Activated CD4-positive, alpha-beta T cell treated with anti-CD3 and anti-CD28 coated beads, Interleukin-2, Interleukin-4, amounts not matched to agents 100 ng/mL and 50 ng/mL, durations not matched to agents 16 hours and 8 hours (primary cell): ENCODE results near the gene NEMP1.
"Not testable (repeated sequence)": the region's sequence is repeated elsewhere in the genome, so short reads cannot be mapped to it uniquely, and the experiment has no call there.

Experiments used
- DNase-seq: peaks from one replicate; pipeline ENCODE4 v3.0.0-alpha.2; 2020; ENCODE audit warnings: low spot score

NEMP1 gene

DNA sequence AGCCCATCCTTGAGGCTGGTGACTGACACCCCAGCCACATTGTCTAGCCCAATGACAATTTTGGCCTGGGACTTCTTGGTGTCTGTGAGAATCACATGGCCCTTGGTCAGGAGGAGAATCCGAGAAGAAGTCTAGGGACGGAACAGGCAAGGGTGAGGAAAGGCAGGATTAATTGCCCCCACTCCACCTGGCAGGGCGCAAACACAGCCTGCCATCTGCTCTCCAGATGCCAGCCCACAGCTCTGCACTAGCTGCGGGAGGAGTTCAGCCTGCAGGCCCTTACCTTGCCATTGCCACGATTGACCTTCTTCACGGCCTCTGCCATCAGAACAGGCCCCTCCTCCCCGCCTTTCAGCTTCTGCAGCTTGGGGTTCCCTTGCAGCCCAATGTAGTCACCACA lies 49.1 kb downstream of the NEMP1 start:
- no peak for DNase-seq

- no peak for DNase-seq
These were observed 50.8 kb downstream of the NEMP1 start for GRCh38 chr12:57027805-57028153.

GRCh38 chr12:57027011-57027804 lies 51.4 kb downstream of the NEMP1 start:
- no peak for DNase-seq

DNA sequence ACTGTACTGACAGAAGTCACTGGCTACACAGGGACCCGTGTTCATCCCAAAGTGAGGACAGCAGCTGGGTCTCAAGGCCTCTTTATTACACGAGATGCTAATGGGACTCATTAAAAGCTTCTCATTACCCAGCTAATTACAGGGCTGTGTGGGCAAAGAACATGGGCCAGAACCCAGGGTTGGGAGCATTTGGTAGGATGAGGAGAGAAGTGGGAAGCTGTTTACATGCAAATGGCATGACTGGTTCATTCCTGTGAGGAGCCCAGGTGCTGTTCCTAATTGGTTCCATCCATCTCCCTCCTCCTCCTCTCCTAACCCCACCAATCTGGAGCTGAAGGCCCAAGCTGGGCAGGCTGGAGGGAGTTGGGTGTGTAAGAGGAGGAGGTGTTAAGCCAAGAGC lies 53.4 kb downstream of the NEMP1 start:
- no peak for DNase-seq

- not testable (repeated sequence) for DNase-seq
These were observed 56.3 kb downstream of the NEMP1 start for GRCh38 chr12:57022324-57022723.

- DNase-seq: no peak
These were observed 58.4 kb downstream of the NEMP1 start for GRCh38 chr12:57019983-57020719.

DNA sequence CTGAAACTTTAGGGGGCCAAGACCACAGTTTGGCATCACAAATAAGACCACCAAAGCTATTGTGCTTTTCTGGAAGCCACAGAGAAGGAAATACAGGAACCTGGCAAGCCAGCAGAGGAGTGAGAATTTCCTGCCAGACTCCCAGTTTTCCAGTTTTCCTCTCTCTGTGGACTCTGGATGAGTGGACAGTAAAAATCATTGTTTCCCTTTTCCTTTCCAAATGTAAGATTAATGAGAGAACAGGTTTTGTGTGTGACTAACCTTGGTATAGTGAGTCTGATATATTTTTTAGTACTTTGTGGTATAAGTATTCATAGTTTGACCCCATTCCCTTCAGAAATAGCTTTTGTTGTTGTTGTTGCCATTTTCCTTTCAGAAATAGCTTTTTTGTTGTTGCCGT lies 59.7 kb downstream of the NEMP1 start:
- no peak for DNase-seq

DNA sequence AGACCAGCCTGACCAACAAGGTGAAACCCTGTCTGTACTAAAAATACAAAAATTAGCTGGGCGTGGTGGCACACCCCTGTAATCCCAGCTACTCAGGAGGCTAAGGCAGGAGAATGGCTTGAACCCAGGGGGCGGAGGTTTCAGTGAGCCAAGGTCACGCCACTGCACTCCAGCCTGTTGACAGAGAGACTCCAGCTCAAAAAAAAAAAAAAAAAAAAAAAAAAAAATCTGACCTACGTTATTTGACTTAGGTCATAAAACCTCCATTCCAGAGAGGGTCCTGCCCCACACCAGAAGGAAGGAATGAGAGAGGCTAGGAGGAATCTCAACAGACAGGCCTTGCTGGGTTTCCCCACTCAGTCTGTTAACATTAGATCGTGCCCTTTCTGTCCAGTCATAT lies 60.2 kb downstream of the NEMP1 start:
- DNase-seq: not testable (repeated sequence)

GRCh38 chr12:57016348-57016747 lies 62.2 kb downstream of the NEMP1 start, which contains the start of gene TAC3:
Gene TAC3, minus strand, starts transcription at chr12:57016529. Its CDS starts 732 bp downstream, at chr12:57015797.
- no peak for DNase-seq

DNA sequence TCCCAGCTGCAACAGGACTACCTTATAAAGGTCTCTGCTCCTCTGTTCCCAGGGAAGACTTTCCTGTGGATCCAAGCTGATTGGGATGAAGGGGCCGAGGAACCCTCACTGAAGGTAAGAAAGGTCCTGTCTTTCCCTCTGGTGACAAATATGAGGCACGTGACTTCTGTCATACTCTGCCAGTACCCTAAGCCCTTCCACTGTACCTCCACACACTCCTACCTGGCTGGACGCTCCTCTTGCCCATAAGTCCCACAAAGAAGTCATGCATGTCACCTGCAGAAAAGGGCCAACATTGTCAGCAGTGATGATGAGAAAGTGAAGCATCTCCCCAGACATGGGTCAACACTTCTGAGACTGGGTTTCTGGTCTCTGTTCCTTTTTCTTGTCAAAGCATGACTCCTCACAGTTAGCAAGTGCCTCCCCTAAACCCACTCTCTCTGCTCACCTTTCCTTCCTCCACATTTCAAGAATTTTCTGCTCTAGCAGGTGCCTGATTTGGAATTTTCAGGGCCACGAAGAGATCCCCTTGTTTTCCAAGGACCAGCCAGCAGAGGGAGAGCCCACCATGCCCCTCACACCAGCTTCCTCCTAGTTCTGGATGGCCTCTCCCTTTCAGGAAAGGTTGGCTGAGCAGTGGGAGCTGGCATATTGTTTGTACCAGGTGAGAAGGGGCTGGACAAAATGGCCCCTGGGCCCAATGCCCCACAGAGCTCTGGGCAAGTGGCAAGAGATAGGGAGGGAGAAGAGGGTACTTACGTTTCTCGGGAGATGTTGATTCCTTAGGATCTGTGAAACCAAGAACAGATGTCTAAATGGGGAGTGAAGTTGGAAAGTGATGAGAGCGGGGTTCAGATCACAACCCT lies 65.8 kb downstream of the NEMP1 start:
- DNase-seq: no peak

DNA sequence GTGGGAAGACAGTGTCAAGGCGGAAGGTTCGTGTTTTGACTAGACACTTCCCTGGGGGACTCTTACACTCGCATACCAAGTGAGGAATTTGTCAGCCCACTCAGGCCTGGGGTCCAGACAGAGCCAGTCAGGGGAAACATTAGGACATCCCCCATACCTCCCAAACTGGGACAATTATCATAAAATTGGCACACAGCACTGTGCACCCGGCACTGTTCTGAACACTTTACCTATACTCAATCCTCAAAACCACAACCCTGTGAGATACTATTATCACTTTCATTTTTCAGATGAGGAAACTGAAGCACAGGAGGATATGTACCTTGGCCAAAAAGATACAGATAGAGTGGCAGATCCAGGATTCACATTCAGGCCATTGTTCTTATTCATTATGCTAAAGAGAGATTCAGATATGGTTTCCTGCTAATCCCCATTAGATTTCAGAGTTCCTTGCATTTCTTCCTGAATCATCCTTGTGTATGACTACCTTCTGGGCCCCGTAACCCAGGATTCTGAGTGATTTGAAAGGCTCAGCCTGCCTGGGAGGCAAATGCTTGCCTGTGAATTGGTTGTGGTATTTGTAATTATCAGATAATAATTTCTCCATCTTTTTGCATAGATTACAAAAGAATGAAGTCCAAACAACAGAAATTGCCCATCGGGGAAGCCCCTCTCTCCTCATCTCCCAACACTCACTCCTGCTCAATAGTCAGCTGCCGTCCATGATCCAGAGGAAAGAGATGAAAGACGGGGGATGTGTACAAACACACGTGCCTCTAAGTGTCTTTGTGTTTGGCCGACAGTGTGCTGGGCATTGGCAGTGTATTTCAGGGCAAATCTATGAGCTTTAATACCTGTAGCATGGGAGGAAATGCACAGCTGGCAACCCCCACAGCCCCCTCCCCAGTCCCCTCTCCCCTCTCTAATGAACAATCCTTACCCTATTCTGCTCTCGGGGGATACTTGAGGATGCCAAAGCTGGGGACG lies 66.9 kb downstream of the NEMP1 start:
- peak; percentile 46 for DNase-seq

DNA sequence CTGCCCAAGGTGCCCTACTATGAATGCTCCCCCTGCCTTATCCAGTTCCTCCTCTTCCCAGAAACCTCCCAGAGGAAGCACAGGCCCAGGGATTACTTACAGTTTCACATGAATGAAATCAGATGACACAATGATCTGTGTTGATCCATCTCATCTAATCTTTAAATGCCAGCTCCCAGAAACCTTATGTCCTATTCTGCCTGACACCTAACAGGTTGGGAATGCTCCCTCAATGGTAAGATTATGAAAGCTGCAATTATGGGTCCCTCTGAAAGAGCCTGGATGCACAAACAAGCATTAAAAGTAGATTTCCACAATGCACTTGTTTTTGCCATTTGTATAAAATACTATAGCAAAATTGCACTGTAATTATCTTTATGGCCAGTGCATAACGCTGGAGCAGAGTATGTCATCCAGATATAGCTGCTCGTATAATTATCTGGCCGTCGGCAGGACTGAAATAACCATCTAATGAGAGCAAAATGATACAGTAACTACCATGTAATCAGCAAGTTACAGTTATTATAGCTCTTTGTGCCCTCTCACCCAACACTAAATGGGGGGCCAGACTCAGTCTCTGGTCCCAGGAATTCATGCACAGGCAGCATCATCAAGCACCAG lies 67.9 kb downstream of the NEMP1 start:
- DNase-seq: no peak

DNA sequence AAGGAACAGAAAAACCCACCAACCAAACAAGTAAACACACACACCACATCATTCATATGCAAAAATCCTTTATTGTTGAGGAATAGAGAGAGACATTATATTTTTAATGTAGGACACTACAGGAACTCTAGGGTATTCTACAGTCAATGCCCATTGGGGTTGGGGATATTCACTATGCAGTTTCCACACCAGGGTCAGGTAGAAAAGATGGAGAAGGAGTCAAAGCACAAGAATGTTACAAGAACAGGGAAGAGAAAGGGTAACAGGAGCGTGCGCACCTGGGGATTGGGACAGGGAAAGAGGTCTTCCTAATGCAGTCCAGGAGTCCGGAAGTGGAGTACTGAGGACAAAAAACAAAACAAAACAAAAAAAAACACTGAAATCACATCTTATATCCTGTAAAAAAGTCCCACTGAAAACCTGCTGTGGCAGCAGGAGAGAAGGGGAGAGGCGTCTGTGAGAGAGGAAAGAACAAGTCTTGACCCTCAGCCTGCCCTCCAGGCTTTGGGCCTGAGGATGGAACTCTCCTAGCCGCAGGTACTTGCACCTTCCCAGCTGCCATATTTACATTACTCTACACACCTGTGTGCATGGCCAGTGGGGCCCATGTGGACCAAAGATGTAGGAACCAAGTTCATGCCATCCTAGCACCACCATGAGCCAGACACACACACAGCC lies 68.5 kb downstream of the NEMP1 start:
- DNase-seq: no peak

- DNase-seq: peak; percentile 65
These were observed 70.4 kb downstream of the NEMP1 start for GRCh38 chr12:57008178-57008577.

DNA sequence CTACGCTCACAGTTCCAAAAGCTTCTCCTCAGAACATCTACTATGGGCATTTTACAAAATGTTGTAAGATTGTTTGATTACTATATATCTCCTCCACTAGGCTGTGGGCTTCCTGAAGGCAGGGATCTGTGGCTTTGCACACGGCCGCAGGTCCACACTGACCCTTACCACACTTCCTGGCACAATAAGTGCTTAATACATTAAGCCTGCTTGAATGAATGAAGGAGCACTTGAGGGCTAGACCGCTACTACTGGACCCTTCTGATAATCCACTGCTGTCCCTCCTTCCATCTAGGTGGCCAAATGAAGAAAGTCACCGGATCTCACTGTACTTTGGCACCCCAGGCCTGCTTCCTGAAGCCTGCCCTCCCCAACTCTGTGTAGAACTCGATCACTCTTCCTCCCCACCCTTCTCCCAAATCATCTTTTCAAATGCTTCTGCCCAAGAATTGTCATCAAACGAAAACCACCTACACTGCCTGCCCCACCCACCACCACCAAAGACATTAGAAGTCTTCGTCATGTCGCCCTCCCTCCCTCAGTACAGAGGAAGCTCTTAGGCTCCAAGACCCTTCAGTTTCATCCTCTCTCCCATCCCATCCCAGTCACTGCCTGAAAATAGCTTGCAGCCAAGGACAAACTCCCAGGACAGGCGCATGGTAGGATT lies 71.6 kb downstream of the NEMP1 start:
- DNase-seq: no peak

DNA sequence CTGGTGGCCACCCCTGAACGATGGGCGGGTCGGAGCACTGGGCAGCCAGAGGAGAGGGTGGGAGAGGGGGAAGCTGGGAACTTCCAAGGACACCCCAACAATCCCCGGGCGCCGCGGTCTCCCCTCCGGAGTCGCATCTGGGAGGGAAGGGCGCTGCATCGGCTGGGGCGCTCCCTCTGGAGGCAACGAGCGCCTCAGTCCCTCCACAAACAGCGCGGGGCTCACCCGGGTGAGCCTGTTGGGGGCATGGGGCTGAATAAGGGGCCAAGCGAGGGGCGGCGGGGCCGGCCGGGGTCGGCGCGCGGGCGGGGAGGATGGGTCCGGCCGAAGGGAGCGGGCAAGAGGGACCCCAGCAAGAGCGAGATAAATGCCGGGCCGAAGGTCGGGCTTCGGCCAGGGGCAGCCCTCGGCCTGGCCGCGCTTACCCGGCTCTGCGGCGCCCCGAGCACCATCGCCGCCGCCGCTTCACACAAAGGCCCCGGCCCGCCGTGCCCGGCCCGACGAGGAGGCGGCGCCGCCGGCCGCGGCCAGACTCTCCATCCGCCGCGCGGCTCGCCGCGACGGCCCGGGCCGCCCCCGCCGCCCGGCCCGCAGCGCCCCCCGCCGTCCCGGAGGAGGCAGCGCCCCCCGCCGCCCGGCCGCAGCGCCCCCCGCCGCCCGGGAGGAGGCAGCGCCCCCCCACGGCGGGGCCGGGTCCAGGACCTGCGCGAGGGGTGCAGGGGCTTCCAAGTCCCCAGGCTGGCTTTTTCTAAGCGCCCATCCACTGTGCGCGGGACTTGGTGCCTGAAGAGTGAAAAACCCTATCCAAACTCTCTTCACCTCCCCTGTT lies 72.4 kb downstream of the NEMP1 start, which contains the start of gene ZBTB39:
ZBTB39 (minus strand) TSS at position 567 of the 829 bp plus-strand sequence. CDS start 1,629 bp downstream, outside the sequence.
- peak; percentile 67 for DNase-seq
